Immature natural killer cell (primary cell): Measurements from ENCODE around the gene PLCL1. TPM values are rescaled to one million over a fixed set of nuclear protein-coding genes. Genes with fewer than 3 reads are reported as not detected.

Experiments used
- DNase-seq, 3 donors: peaks; one replicate each; pipeline ENCODE4 v3.0.0; 2022; ENCODE audit warnings: mixed read lengths in 1 of 3
- H3K27ac Mint-ChIP-seq, 6 donors: one replicate each; pipeline ENCODE4 v1.8.0; 2020; ENCODE audit warnings: mixed read lengths in 6 of 6, mild to moderate bottlenecking in 5 of 6, inconsistent platforms in 4 of 6, moderate library complexity in 3 of 6
- H3K27me3 Mint-ChIP-seq, 3 donors: one replicate each; pipeline ENCODE4 v1.8.0; 2020 to 2021; ENCODE audit warnings: low read depth in 3 of 3, mild to moderate bottlenecking in 3 of 3, mixed read lengths in 3 of 3, moderate library complexity in 3 of 3, inconsistent platforms in 1 of 3
- H3K36me3 Mint-ChIP-seq, 3 donors: one replicate each; pipeline ENCODE4 v1.8.0; 2020; ENCODE audit warnings: mixed read lengths in 3 of 3, inconsistent platforms in 2 of 3, mild to moderate bottlenecking in 2 of 3
- H3K4me1 Mint-ChIP-seq, 2 donors: one replicate each; pipeline ENCODE4 v1.8.0; 2020; ENCODE audit warnings: inconsistent platforms in 2 of 2, mild to moderate bottlenecking in 2 of 2, mixed read lengths in 2 of 2, moderate library complexity in 1 of 2
- H3K4me3 Mint-ChIP-seq, 5 donors: one replicate each; pipeline ENCODE4 v1.8.0; 2020; ENCODE audit warnings: mild to moderate bottlenecking in 5 of 5, mixed read lengths in 5 of 5, inconsistent platforms in 3 of 5, moderate library complexity in 3 of 5
- H3K9me3 Mint-ChIP-seq, 6 donors: one replicate each; pipeline ENCODE4 v1.8.0; 2020; ENCODE audit warnings: mild to moderate bottlenecking in 6 of 6, mixed read lengths in 6 of 6, inconsistent platforms in 4 of 6, moderate library complexity in 3 of 6
- polyA plus RNA-seq, 3 donors: library from polyadenylated mRNA; unstranded; fragments of 300-500 nt; fragmentation: Illumina TruSeq; gene quantifications; one replicate each; pipeline ENCODE4 v1.2.3, GENCODE V29; 2021

PLCL1 gene
- polyA plus RNA-seq, 3 donors from 2014 or later = 0.51 to 0.53 TPM; not detected in 1

DNA sequence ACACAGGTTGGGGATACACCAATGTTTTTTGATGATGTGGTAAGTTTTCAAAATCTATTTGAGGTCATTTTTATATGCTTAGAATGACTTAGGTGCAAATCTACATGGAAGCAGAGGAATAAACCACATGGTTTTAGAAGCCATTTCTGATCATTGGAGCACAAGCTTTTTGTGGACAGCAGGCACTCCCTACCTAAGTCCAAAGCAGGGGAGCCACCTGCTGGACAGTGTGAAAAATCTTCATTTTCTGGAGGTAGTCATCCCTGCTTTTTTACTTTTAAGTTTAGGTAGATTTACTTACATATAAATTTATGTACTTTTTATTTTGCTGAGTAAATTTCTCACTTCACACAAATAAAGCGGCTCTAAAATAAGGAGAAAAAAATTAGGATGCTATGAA lies 323.2 kb downstream of the PLCL1 start:
- Mint-ChIP-seq H3K27ac (no peak overlapping the region), H3K4me1 (no peaks in the 10 kb centered on the region), H3K27me3 (peaks cover 0 to 2% (median 2%) of the 10 kb centered on the region in 3 donors), H3K4me3 (no peak overlapping the region), H3K9me3 (peaks cover 0 to 3% (median 0%) of the 10 kb centered on the region in 6 donors), H3K36me3 (no peaks in the 10 kb centered on the region)
- peak in 2 of 3 donors; percentile 18 to 27 for DNase-seq

DNA sequence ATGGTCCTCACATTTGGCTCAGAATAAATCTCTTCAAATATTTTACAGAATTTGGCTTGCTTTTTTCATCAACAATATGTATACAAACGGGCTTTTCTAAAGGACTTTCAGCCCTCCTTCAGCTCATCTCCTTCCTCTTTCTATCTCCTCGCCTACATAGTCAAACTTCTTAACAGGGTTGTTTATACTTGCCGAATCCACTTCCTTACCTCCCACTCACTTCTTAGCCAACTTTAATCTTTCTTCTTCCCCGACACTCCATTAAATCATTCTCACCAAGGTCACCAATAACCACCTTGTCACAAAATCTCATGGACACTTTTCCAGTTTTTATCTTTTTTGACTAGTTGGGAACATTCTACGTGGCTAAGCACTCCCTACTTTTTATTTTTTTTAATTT lies 325.2 kb downstream of the PLCL1 start:
- H3K27ac Mint-ChIP-seq = no peak overlapping the region
- H3K27me3 Mint-ChIP-seq = peaks cover 0 to 2% (median 2%) of the 10 kb centered on the region in 3 donors
- no peak for DNase-seq
- H3K9me3 Mint-ChIP-seq = peaks cover 0 to 7% (median 0%) of the 10 kb centered on the region in 6 donors
- H3K4me3 Mint-ChIP-seq = no peak overlapping the region
- H3K36me3 Mint-ChIP-seq = no peaks in the 10 kb centered on the region
- no peaks in the 10 kb centered on the region for H3K4me1 Mint-ChIP-seq

DNA sequence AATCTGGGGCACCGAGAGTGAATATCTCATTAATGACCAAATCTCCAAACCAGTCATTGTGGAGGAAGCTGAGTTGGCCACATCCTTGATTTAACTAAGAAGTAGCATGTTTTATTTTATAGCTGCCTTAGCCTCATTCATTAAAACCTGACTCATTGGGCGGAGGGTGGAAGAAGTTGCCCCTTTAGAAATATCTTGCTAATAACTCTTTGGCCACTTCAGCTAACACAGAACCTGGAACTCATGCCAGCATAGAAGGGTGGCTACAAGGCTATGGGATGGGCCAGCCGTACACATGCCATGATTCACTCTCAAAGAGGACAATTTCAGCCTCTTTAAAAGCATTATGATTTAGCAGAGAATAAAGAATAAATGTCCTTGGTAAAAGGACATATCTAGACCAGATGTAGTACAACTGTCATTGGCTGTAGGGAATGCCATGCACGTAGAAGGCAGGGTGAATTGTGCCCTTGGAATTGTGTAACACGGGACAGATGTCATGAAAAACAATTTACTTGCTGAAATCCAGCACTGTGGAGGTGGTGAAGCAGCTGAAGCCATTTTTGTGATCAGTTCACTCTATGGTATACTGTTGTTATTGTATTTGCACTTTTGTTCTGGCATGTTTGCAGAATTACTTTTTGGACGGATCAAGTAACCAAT lies 330.0 kb downstream of the PLCL1 start:
- H3K36me3 Mint-ChIP-seq = no peaks in the 10 kb centered on the region
- no peak for DNase-seq
- no peaks in the 10 kb centered on the region for H3K4me1 Mint-ChIP-seq
- H3K27me3 Mint-ChIP-seq = peaks cover 0 to 4% (median 1%) of the 10 kb centered on the region in 3 donors
- no peak overlapping the region for H3K27ac Mint-ChIP-seq
- H3K9me3 Mint-ChIP-seq = peaks cover 0 to 7% (median 0%) of the 10 kb centered on the region in 6 donors
- no peak overlapping the region for H3K4me3 Mint-ChIP-seq

DNA sequence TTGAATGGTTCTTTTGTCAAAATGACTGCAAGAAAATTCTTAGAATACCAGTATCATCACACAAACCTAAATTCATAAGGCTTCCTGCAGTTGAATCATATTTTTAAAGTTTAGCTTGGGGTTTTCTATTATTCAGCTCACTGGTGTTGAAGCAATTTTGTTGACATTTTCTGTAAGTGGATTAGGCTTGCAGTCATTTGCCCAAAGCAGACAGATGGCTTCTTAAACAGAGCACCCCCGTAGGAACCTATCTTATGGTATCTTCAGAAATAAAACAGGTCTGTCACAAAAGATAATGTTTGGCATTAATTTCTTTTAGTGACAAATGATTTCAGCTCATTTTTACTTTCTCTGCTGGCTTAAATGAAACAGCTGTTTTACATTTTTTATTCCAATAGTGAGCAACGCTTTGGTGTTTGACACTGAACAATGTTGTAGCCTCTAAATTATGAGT lies 331.1 kb downstream of the PLCL1 start:
- Mint-ChIP-seq H3K4me1 (no peaks in the 10 kb centered on the region), H3K36me3 (no peaks in the 10 kb centered on the region), H3K9me3 (peaks cover 0 to 7% (median 0%) of the 10 kb centered on the region in 6 donors), H3K27me3 (peaks cover 0 to 4% (median 1%) of the 10 kb centered on the region in 3 donors), H3K4me3 (no peak overlapping the region), H3K27ac (no peak overlapping the region)
- DNase-seq = no peak

DNA sequence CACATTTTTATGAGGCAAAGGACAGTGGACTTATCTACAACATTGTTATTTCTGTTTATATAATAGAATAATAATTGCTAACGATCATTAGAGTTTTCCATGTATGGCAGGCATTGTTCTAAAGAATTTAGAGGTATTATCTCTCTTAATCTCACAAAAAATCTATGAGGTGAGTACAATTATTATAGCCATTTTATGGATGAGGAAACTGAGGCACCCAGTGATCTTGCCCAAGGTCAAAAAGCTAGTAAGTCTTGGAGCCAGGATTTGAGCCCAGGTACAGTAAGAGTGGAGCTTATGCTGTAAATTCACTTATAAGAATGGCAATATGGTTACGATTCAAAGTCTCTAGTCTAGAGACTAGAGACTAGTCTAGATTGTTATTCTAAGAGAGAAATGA lies 331.7 kb downstream of the PLCL1 start:
- Mint-ChIP-seq H3K27ac (no peak overlapping the region), H3K27me3 (peaks cover 0 to 2% (median 1%) of the 10 kb centered on the region in 3 donors), H3K4me3 (no peak overlapping the region), H3K4me1 (no peaks in the 10 kb centered on the region), H3K36me3 (no peaks in the 10 kb centered on the region), H3K9me3 (peaks cover 0 to 7% (median 0%) of the 10 kb centered on the region in 6 donors)
- DNase-seq = no peak

DNA sequence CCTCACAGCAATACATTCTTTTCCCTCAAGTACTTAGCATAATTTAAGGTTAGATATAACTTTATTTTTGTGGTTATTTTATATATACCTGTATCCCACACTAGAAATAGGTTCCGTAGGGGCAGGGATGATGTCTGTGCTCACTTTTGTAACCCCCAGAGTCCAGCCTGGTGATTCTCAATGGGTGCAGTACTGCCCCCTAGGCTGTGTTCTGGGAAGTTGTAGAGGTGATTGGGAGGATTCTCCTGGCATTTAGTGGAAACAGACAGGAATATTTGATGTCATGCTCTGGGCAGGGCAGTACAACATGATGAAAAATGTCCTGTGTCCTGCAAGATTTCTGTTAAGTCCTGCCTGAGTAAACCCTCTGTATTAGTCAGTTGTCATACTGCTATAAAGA lies 333.3 kb downstream of the PLCL1 start:
- no peak overlapping the region for H3K27ac Mint-ChIP-seq
- DNase-seq = no peak
- H3K9me3 Mint-ChIP-seq = peaks cover 0 to 4% (median 0%) of the 10 kb centered on the region in 6 donors
- H3K4me3 Mint-ChIP-seq = no peak overlapping the region
- H3K27me3 Mint-ChIP-seq = peaks cover 0 to 2% (median 1%) of the 10 kb centered on the region in 3 donors
- H3K4me1 Mint-ChIP-seq = no peaks in the 10 kb centered on the region
- H3K36me3 Mint-ChIP-seq = no peaks in the 10 kb centered on the region

DNA sequence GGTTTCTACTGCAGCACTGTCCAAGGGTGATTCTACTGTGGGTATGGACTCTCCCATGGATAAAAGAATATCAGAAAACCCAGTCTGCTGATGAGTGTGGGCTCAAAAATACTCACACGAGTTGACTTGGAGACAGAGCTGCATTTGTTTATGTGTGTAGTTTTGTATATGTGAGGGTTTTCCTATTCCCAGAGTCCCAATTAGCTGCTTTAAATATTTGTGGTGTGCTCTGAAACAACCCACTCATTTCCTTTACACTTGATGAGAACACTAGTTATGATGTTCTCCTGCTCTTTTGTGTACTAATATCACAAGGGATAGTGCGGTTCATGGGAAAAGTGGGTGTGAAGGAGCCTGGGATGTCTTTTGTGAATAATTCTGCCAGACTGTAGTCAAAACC lies 337.3 kb downstream of the PLCL1 start:
- Mint-ChIP-seq H3K4me3 (no peak overlapping the region), H3K36me3 (no peaks in the 10 kb centered on the region), H3K9me3 (no peaks in the 10 kb centered on the region), H3K27me3 (peaks cover under 1 to 2% (median 1%) of the 10 kb centered on the region in 3 donors), H3K27ac (no peak overlapping the region), H3K4me1 (no peaks in the 10 kb centered on the region)
- DNase-seq = no peak

DNA sequence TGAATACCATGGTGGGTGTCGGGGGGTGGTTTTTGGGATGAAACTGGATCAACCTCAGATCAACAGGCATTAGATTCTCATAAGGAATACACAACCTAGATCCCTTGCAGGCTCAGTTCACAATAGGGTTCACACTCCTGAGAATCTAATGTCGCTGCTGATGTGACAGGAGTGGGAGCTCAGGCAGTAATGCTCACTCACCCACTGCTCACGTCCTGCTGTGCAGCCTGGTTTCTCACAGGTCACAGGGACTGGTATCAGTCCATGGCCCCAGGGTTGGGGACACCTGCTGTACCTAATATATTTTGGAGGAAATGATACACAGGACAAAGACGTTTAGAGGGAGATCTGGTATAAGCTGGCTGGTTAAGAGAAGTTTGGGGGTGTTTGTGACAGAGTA lies 338.8 kb downstream of the PLCL1 start:
- H3K27me3 Mint-ChIP-seq = peaks cover 0 to 3% (median 2%) of the 10 kb centered on the region in 3 donors
- H3K4me3 Mint-ChIP-seq = no peak overlapping the region
- DNase-seq = no peak
- H3K27ac Mint-ChIP-seq = no peak overlapping the region
- H3K9me3 Mint-ChIP-seq = no peaks in the 10 kb centered on the region
- H3K36me3 Mint-ChIP-seq = peaks cover 0 to 4% (median 0%) of the 10 kb centered on the region in 3 donors
- H3K4me1 Mint-ChIP-seq = no peaks in the 10 kb centered on the region

DNA sequence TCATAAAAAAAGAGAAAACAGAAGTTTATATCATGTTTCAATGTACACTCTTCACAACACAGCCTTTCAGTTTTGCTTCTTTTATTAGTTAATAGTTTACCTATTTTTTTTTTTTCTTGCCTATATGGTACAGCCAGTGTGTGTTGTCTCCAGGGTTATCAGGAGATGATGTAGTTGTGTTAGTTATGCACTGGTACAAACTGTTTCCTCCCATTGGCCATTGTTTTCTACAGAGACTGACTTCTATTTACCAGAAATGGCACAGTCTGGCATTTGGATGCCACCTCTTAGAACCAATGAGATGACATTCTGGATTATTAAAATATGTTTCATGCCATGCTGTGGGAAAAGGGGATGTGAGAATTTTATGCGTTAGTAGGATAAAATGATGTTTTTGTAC lies 339.4 kb downstream of the PLCL1 start:
- no peak overlapping the region for H3K4me3 Mint-ChIP-seq
- H3K27me3 Mint-ChIP-seq = peaks cover 0 to 3% (median 2%) of the 10 kb centered on the region in 3 donors
- H3K9me3 Mint-ChIP-seq = no peaks in the 10 kb centered on the region
- H3K4me1 Mint-ChIP-seq = no peaks in the 10 kb centered on the region
- DNase-seq = no peak
- H3K27ac Mint-ChIP-seq = no peak overlapping the region
- H3K36me3 Mint-ChIP-seq = peaks cover 0 to 4% (median 0%) of the 10 kb centered on the region in 3 donors

DNA sequence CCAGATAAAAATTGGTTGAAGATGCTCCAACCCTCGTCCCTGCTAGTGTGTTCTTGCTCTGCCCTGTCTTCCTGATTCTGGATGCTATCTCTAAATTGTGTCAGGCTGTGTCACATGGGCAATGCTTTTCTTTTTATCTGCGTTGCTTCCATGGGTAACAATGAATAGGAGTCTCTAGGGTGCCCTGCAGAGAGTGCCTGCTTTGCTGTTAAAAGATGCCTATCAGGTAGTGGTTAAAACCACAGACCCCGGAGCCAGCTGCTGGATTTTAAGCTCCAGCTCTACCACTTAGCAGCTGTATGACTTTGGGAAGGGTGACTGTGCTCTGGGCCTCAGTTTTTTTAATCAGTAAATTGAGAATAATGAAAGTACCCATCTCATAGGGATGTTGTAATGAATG lies 340.3 kb downstream of the PLCL1 start:
- H3K9me3 Mint-ChIP-seq = no peaks in the 10 kb centered on the region
- no peak for DNase-seq
- peaks cover 0 to 4% (median 0%) of the 10 kb centered on the region in 3 donors for H3K36me3 Mint-ChIP-seq
- H3K4me1 Mint-ChIP-seq = no peaks in the 10 kb centered on the region
- H3K4me3 Mint-ChIP-seq = no peak overlapping the region
- peaks cover 0 to 3% (median 2%) of the 10 kb centered on the region in 3 donors for H3K27me3 Mint-ChIP-seq
- H3K27ac Mint-ChIP-seq = no peak overlapping the region

DNA sequence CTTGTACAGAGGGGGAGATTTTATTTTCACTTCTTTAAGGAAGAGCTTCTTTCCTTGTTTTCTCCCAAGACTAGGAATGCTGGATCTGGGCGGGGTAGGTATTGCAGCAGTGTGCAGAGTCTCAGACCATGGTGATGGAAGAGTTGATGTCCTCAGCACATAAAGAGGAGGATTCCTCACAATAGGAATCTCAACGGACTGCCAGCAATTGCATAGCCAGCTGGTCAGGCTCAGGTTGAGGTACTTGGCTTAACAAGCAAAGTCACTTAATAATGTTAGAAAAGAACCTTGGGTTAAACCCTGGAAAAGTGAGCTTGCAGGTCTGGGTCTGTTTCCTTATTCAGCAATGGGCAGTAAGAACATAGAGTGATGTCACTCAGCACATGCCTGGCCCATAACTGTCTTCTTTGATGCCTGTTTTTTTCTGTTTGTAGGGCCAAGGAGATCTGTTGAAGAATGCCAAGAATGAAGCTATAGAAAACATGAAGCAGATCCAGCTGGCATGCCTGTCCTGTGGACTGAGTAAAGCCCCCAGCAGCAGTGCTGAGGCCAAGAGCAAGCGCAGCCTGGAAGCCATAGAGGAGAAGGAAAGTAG lies 342.1 kb downstream of the PLCL1 start:
- Mint-ChIP-seq H3K27ac (no peak overlapping the region), H3K4me3 (no peak overlapping the region), H3K36me3 (peaks cover 0 to 4% (median 0%) of the 10 kb centered on the region in 3 donors)

DNA sequence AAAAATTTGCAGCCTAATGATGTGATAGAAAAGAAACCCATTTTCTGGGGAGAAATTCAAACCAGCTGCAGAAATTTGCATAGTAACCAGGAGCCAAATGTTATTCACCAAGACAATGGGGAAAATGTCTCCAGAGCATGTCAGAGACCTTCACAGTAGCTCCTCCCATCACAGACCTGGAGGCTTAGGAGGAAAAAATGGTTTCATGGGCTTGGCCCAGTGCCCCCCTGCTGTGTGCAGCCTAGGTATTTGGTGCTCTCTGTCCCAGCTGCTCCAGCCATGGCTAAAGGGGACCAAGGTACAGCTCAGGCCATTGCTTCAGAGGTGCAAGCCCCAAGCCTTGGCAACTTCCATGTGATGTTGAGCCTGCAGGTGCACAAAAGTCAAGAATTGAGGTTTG lies 352.9 kb downstream of the PLCL1 start:
- Mint-ChIP-seq H3K4me3 (no peak overlapping the region), H3K27ac (no peak overlapping the region), H3K27me3 (peaks cover 0 to 3% (median 0%) of the 10 kb centered on the region in 3 donors), H3K9me3 (peaks cover 2 to 11% (median 2%) of the 10 kb centered on the region in 6 donors), H3K36me3 (no peaks in the 10 kb centered on the region), H3K4me1 (no peaks in the 10 kb centered on the region)
- no peak for DNase-seq

More for the DNA sequence above, 342.1 kb downstream of the PLCL1 start:
- Mint-ChIP-seq H3K4me1 (no peaks in the 10 kb centered on the region), H3K27me3 (peaks cover 0 to 3% (median 2%) of the 10 kb centered on the region in 3 donors), H3K9me3 (peaks cover 0 to under 1% (median 0%) of the 10 kb centered on the region in 6 donors)
- DNase-seq = no peak

DNA sequence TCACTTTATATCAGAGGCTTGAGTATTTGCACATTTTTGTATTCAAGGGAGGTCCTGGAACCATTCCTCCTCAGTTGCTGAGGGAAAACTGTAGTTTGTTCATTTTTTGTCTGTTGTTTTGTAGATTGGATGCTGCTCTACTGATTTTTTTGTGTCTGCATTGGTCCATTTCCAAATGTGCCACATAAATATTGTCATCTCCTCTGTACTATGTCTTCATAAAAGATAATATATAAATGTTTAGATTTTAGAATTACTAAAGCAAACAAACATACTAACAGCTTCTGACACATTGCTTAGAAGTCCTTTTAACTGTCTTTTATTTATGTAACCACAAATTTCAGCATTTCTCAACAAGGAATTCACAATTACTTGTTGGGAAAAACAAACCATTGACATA lies 356.8 kb downstream of the PLCL1 start:
- Mint-ChIP-seq H3K27me3 (peaks cover 0 to 4% (median 0%) of the 10 kb centered on the region in 3 donors), H3K27ac (no peak overlapping the region), H3K9me3 (peaks cover 0 to 8% (median under 1%) of the 10 kb centered on the region in 6 donors), H3K36me3 (no peaks in the 10 kb centered on the region), H3K4me3 (no peak overlapping the region), H3K4me1 (no peaks in the 10 kb centered on the region)
- no peak for DNase-seq

DNA sequence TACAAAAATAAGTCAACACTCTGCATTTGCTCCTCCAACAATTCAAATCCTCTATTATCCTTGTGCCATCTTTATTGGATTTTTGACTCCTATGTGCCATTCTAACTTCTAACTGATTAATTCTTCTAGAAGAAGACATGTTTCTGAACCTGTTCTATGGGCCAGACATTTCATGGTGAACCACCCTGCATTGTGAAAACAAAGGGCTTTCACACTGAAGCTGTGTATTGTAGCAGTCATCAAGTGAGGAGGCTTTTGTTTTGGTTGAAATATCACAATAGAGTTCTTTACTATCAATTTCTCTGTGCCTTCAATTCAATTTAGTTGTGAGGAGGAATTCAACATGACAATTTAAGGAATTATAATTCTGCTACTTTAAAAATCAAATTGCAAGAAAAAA lies 357.9 kb downstream of the PLCL1 start:
- Mint-ChIP-seq H3K4me1 (no peaks in the 10 kb centered on the region), H3K4me3 (no peak overlapping the region), H3K27ac (no peak overlapping the region), H3K9me3 (peaks cover 0 to 5% (median 0%) of the 10 kb centered on the region in 6 donors), H3K36me3 (no peaks in the 10 kb centered on the region), H3K27me3 (peaks cover 0 to 2% (median 0%) of the 10 kb centered on the region in 3 donors)
- no peak for DNase-seq
